SK-N-SH (cell line): ENCODE data around the gene ATP5F1D.
A peak's percentile ranks its signal among the peaks of the same experiment; 100 is the strongest.

Experiments
- CTCF ChIP-seq: fragments of 200-600 bp; sonication (generic); IDR thresholded peaks from 2 replicates; pipeline ENCODE4 v1.6.1; 2017; ENCODE audit warnings: antibody characterized with exemption, mild to moderate bottlenecking, moderate library complexity
- GABPA ChIP-seq: IDR thresholded peaks from 2 replicates; pipeline ENCODE4 v1.4.0; 2012; ENCODE audit warnings: low read depth, mild to moderate bottlenecking
- MAX ChIP-seq: IDR thresholded peaks from 2 replicates; pipeline ENCODE4 v1.4.0; 2012; ENCODE audit warnings: low read depth
- MEF2A ChIP-seq: IDR thresholded peaks from 2 replicates; pipeline ENCODE4 v1.4.0; 2012; ENCODE audit warnings: low read depth, borderline replicate concordance
- MXI1 ChIP-seq: IDR thresholded peaks from 2 replicates; pipeline ENCODE4 v1.6.1; 2012; ENCODE audit warnings: mild to moderate bottlenecking, low read depth, low read length, improper control_type of control experiment
- REST ChIP-seq: IDR thresholded peaks from 2 replicates; pipeline ENCODE4 v1.6.1; 2012; ENCODE audit warnings: mild to moderate bottlenecking, low read depth, low read length, moderate library complexity
- SMC3 ChIP-seq: IDR thresholded peaks from 2 replicates; pipeline ENCODE4 v1.6.1; 2012; ENCODE audit warnings: low read depth, low read length, improper control_type of control experiment
- YY1 ChIP-seq: IDR thresholded peaks from 2 replicates; pipeline ENCODE4 v1.4.0; 2012; ENCODE audit warnings: low read depth, mild to moderate bottlenecking
- TF ChIP-seq, protein P1 (sequence below): fragments of 150-350 bp; IDR thresholded peaks from 2 replicates; pipeline ENCODE4 v1.6.1; 2017; ENCODE audit warnings: antibody characterized with exemption, low read length, low read depth, borderline replicate concordance

GRCh38 chr19:1269478-1270212 lies 28.1 kb downstream of the ATP5F1D start:
- no peak for TF ChIP-seq MEF2A
- no peak for TF ChIP-seq CTCF
- TF ChIP-seq MXI1, result peak; percentile 87
- TF ChIP-seq REST, result no peak
- 0 out of 2 replicates have a peak, but pooled peaks have one; percentile 2 for TF ChIP-seq SMC3
- TF ChIP-seq, protein P1, sequence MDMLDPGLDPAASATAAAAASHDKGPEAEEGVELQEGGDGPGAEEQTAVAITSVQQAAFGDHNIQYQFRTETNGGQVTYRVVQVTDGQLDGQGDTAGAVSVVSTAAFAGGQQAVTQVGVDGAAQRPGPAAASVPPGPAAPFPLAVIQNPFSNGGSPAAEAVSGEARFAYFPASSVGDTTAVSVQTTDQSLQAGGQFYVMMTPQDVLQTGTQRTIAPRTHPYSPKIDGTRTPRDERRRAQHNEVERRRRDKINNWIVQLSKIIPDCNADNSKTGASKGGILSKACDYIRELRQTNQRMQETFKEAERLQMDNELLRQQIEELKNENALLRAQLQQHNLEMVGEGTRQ, result peak; percentile 34; the same call in 1 of the 2 replicates
- TF ChIP-seq MAX, result peak; percentile 76
- TF ChIP-seq GABPA, result peak; percentile 63
- peak; percentile 94 for TF ChIP-seq YY1
